Measurements from ENCODE around the gene PXMP2.

The PXMP2 gene

GRCh38 chr12:132695431-132695830 lies 8.0 kb downstream of the PXMP2 start:
- DNase-seq: no peak

- DNase-seq: no peak
Measured at GRCh38 chr12:132698341-132698740, 11.0 kb downstream of the PXMP2 start.

GRCh38 chr12:132700212-132700822 lies 12.9 kb downstream of the PXMP2 start:
- DNase-seq: no peak

GRCh38 chr12:132702640-132703039 lies 15.3 kb downstream of the PXMP2 start:
- DNase-seq: no peak

- no peak for DNase-seq
Measured at GRCh38 chr12:132703641-132704040, 16.3 kb downstream of the PXMP2 start.

GRCh38 chr12:132707241-132707640 lies 19.9 kb downstream of the PXMP2 start:
- no peak for DNase-seq

- DNase-seq: no peak
Measured at GRCh38 chr12:132708150-132708549, 20.8 kb downstream of the PXMP2 start.

GRCh38 chr12:132710043-132710404 lies 22.6 kb downstream of the PXMP2 start:
- no peak for DNase-seq

GRCh38 chr12:132710405-132711079 lies 23.2 kb downstream of the PXMP2 start, which contains the start of gene PGAM5:
Gene PGAM5 (plus strand): TSS chr12:132710842. CDS start chr12:132710877, 35 bp downstream.
- peak; percentile 91 for DNase-seq

GRCh38 chr12:132711080-132711843 lies 23.9 kb downstream of the PXMP2 start:
- DNase-seq: no peak

- DNase-seq: no peak
Measured at GRCh38 chr12:132713123-132713522, 25.7 kb downstream of the PXMP2 start.

- DNase-seq: no peak
Measured at GRCh38 chr12:132715874-132716273, 28.5 kb downstream of the PXMP2 start.

- DNase-seq: no peak
Measured at GRCh38 chr12:132716356-132716755, 29.0 kb downstream of the PXMP2 start.

GRCh38 chr12:132717011-132717410 lies 29.6 kb downstream of the PXMP2 start:
- DNase-seq: no peak

- no peak for DNase-seq
Measured at GRCh38 chr12:132717531-132718387, 30.4 kb downstream of the PXMP2 start.

GRCh38 chr12:132718644-132719043 lies 31.3 kb downstream of the PXMP2 start:
- DNase-seq: no peak

- DNase-seq: no peak
Measured at GRCh38 chr12:132719141-132719953, 32.0 kb downstream of the PXMP2 start.

GRCh38 chr12:132719954-132720324 lies 32.6 kb downstream of the PXMP2 start:
- no peak for DNase-seq

- DNase-seq: no peak
Measured at GRCh38 chr12:132720606-132721345, 33.4 kb downstream of the PXMP2 start.

- DNase-seq: no peak
Measured at GRCh38 chr12:132723015-132723763, 35.8 kb downstream of the PXMP2 start.

- DNase-seq: no peak
Measured at GRCh38 chr12:132723764-132724140, 36.4 kb downstream of the PXMP2 start.
